Measurements from ENCODE around the gene LRRC3.

- TF ChIP-seq JUN (IDR thresholded peaks at IDR 0.05; ENCODE audit: borderline replicate concordance, insufficient read depth, insufficient read length, low read depth) (no peak), CTCF (IDR thresholded peaks at IDR 0.05; ENCODE audit: extremely low read depth in 1 of 2, insufficient read depth in 1 of 2, low read depth in 1 of 2, low read length in 2 of 2) (no peak), POLR2A (IDR thresholded peaks at IDR 0.05; ENCODE audit: low read depth, low read length) (no peak), MYC (IDR thresholded peaks at IDR 0.05; ENCODE audit: low read depth, low read length) (no peak), POLR2AphosphoS5 (IDR thresholded peaks at IDR 0.05; ENCODE audit: insufficient read depth, low read depth, low read length) (no peak), MAX (IDR thresholded peaks at IDR 0.05; ENCODE audit: insufficient read depth, insufficient read length) (no peak), EZH2 (IDR thresholded peaks at IDR 0.05; ENCODE audit: borderline replicate concordance, low read depth, low read length, severe bottlenecking) (no peak)
Observed at GRCh38 chr21:44478124-44478800, 23.0 kb downstream of the LRRC3 start.

All from endothelial cell of umbilical vein (primary cell).